Immature natural killer cell (primary cell): Measurements from ENCODE around the gene PLXNA2. TPM values are rescaled to one million over a fixed set of nuclear protein-coding genes. Genes with fewer than 3 reads are reported as not detected.

ENCODE experiments used
- DNase-seq, 3 donors: peaks; one replicate each; pipeline ENCODE4 v3.0.0; 2022; ENCODE audit warnings: mixed read lengths in 1 of 3
- H3K27ac Mint-ChIP-seq, 6 donors: one replicate each; pipeline ENCODE4 v1.8.0; 2020; ENCODE audit warnings: mixed read lengths in 6 of 6, mild to moderate bottlenecking in 5 of 6, inconsistent platforms in 4 of 6, moderate library complexity in 3 of 6
- H3K27me3 Mint-ChIP-seq, 3 donors: one replicate each; pipeline ENCODE4 v1.8.0; 2020 to 2021; ENCODE audit warnings: low read depth in 3 of 3, mild to moderate bottlenecking in 3 of 3, mixed read lengths in 3 of 3, moderate library complexity in 3 of 3, inconsistent platforms in 1 of 3
- H3K36me3 Mint-ChIP-seq, 3 donors: one replicate each; pipeline ENCODE4 v1.8.0; 2020; ENCODE audit warnings: mixed read lengths in 3 of 3, inconsistent platforms in 2 of 3, mild to moderate bottlenecking in 2 of 3
- H3K4me1 Mint-ChIP-seq, 2 donors: one replicate each; pipeline ENCODE4 v1.8.0; 2020; ENCODE audit warnings: inconsistent platforms in 2 of 2, mild to moderate bottlenecking in 2 of 2, mixed read lengths in 2 of 2, moderate library complexity in 1 of 2
- H3K4me3 Mint-ChIP-seq, 5 donors: one replicate each; pipeline ENCODE4 v1.8.0; 2020; ENCODE audit warnings: mild to moderate bottlenecking in 5 of 5, mixed read lengths in 5 of 5, inconsistent platforms in 3 of 5, moderate library complexity in 3 of 5
- H3K9me3 Mint-ChIP-seq, 6 donors: one replicate each; pipeline ENCODE4 v1.8.0; 2020; ENCODE audit warnings: mild to moderate bottlenecking in 6 of 6, mixed read lengths in 6 of 6, inconsistent platforms in 4 of 6, moderate library complexity in 3 of 6
- polyA plus RNA-seq, 3 donors: library from polyadenylated mRNA; unstranded; fragments of 300-500 nt; fragmentation: Illumina TruSeq; gene quantifications; one replicate each; pipeline ENCODE4 v1.2.3, GENCODE V29; 2021

Gene PLXNA2
- polyA plus RNA-seq, 3 donors from 2014 or later: 0.22 TPM; not detected in 2

DNA sequence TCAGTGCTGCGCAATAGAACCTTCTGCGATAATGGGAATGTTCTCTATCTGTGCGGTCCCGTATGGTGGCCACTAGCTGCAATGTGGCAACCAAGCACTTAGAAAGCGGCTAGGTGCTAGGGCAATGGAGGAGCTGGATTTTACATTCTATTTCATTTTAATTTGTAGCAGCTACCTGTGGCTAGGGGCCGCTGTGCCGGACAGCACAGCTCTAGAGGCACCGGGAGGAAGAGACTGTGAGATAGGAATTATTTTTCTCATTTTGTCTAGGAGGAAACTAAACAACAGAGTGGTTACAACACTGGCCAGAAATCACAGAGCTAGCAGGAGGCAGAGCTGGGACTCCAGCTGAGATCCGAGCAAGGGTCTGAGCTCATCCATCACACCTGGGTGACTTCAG, 202.7 kb downstream of the PLXNA2 start:
- Mint-ChIP-seq H3K36me3 (no peaks in the 10 kb centered on the region), H3K9me3 (no peaks in the 10 kb centered on the region), H3K4me1 (no peaks in the 10 kb centered on the region), H3K4me3 (no peak overlapping the region), H3K27me3 (peaks cover 0 to 4% (median 0%) of the 10 kb centered on the region in 3 donors), H3K27ac (no peak overlapping the region)
- no peak for DNase-seq

DNA sequence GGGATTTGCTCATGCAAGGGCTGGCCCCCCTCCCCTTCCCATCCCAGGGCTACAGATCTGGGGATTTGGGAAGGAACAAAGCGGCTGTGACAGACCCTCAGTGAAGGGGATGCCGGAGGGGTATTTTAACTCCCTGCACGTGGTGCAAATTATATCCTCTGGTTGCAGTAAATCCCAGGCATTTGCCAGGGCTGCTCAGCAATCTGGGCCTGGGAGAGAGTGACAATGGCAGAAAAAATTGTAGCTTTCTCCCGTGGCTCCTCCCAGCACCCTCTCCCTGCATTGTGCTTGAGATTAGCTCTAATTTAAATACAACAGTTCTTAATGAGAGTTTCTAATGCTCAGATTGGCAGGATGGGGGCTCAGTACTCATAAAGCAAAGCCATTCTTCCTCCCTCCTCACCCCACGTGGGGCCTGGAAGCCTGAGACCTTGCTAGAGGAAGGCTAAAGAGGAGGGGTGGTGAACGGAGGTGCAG, 203.3 kb downstream of the PLXNA2 start:
- Mint-ChIP-seq H3K27me3 (peaks cover 0 to 6% (median 0%) of the 10 kb centered on the region in 3 donors), H3K4me3 (no peak overlapping the region), H3K27ac (no peak overlapping the region), H3K9me3 (no peaks in the 10 kb centered on the region), H3K36me3 (no peaks in the 10 kb centered on the region), H3K4me1 (no peaks in the 10 kb centered on the region)
- DNase-seq: no peak

DNA sequence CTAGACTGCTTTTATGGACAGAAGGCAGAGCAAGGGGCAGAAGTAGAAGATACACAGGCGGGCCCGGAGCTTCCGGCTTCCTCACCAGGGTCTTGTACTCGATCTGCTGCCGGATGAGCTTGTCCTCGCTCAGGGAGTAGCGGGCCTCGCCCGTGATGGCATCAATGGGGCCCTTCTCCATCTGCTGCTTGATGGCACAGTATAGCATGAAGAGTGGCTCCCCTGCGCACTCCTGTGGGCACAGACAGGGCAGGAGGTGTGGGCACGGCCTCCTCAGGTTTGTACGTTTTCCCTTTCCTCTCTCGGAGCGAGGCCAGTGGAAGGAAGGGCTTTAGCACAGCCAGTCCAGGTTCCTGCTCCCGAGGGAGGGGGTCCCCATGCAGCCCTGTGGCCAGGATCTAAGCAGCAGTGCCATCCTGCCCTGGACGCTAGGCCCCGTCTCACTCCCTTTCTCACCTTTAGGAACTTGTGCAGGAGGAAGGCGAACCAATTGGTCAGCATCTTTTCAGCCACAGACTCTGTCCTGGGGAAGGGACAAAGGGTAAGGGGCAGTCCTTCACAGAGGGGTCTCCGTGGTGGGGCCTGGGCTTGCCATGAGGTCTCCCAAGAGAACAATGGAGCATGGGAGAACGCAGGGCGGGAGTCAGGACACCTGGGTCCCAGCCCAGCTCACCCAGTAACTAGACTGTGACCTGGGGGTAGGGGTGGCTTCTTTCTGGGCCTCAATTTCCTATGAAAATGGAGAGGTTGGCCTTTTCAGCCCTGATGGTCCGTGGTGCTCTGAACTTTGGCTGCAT, 204.4 kb downstream of the PLXNA2 start:
- DNase-seq: no peak
- H3K9me3 Mint-ChIP-seq: no peaks in the 10 kb centered on the region
- no peaks in the 10 kb centered on the region for H3K4me1 Mint-ChIP-seq
- H3K4me3 Mint-ChIP-seq: no peak overlapping the region
- no peaks in the 10 kb centered on the region for H3K36me3 Mint-ChIP-seq
- peaks cover 0 to 6% (median 3%) of the 10 kb centered on the region in 3 donors for H3K27me3 Mint-ChIP-seq
- no peak overlapping the region for H3K27ac Mint-ChIP-seq

DNA sequence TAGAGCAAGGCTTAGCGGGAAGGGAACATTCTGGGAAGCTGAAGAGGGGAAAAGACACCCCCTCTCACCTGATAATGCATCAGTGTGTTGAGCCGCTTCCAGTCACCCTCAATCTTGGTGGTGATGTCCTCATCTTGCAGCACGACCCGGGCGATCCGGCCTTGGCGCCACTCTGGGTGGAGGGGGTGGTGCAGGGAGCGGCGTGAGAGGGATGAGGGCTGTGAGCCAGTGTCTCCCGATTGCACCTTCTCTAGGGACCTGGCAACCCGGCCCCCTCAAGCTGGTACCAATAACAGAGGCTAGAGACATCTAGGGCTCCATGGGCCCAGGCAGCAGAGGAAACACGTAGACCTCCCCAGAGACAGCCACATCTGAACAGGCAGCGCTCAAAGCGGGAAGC, 205.9 kb downstream of the PLXNA2 start:
- no peak for DNase-seq
- no peak overlapping the region for H3K27ac Mint-ChIP-seq
- H3K4me1 Mint-ChIP-seq: no peaks in the 10 kb centered on the region
- peaks cover 0 to 4% (median 3%) of the 10 kb centered on the region in 3 donors for H3K27me3 Mint-ChIP-seq
- no peak overlapping the region for H3K4me3 Mint-ChIP-seq
- H3K36me3 Mint-ChIP-seq: no peaks in the 10 kb centered on the region
- no peaks in the 10 kb centered on the region for H3K9me3 Mint-ChIP-seq

DNA sequence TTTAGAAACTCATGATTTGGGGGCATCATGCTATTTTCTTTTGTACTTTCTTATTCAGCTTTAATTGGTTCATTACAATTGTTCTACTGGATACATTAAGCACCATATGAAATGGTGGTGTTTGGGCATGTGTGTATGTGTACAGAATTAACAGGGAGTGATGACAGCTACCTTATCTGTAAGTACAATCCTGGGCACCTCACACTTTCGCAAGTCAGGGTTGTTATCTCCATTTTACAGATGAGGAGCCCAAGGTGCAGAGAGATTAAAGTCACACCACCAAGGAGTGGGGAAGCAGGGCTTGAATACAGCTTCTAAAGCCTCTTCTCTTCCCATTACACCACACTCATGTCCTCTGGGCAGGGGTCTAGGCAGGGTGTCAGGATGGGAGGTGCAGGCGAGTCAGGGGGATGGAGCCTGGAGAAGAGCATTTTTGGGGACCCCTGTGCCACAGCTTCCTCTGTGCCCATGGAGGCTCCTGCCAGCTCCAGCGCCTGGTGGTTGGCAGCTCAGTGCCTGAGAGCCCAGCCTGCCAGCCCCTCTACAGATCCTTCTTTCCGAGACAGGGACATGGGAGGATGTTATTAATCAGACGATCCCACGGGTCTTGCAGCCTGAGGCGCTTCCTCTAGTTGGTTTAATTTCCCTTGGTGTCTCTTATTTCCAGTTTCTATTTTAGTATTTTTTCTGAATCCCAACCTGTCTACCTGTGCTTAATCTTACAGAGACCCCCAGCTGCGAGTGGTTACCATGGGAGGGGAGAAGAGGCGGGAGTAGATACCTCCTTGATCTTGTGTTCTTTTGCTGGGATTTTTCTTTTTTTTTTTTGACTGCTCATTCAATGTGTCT, 207.0 kb downstream of the PLXNA2 start:
- no peak for DNase-seq
- no peaks in the 10 kb centered on the region for H3K4me1 Mint-ChIP-seq
- H3K27ac Mint-ChIP-seq: no peak overlapping the region
- no peaks in the 10 kb centered on the region for H3K9me3 Mint-ChIP-seq
- peaks cover 0 to 4% (median 3%) of the 10 kb centered on the region in 3 donors for H3K27me3 Mint-ChIP-seq
- no peak overlapping the region for H3K4me3 Mint-ChIP-seq
- H3K36me3 Mint-ChIP-seq: no peaks in the 10 kb centered on the region

DNA sequence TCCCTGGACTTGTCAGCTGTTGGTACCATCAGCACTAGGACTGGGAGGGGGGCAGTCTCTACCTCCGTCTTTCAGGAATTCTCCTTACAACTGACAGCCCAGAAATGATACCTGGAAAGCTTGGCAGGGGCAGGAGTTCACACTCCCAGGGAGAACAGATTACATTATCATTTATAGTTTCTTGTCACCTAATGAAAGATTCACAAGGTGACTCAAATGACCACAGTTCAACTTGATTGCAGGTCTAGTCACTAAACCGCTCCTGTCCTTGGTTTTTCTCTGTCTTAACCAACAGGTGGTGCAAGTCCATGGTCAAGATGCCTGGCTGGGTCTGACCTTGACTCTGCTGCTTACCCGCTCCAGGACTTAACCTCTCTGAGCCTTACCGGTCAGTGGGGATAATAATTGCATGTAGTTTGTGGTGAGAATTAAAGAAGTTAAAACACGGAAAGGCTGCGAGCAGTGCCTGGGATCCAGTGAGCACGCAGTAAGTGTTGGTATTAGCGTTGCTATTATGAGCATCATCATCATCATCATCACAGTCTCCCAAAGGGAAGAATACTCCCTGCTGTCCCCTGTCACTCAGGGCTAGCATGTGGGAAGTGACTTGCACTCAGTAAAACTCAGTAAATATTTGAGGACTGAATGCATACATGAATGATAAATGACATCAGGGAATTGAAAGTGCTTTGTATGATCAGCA, 207.9 kb downstream of the PLXNA2 start:
- no peak for DNase-seq
- Mint-ChIP-seq H3K4me1 (no peaks in the 10 kb centered on the region), H3K27ac (no peak overlapping the region), H3K27me3 (peaks cover 2 to 7% (median 3%) of the 10 kb centered on the region in 3 donors), H3K4me3 (no peak overlapping the region), H3K36me3 (no peaks in the 10 kb centered on the region), H3K9me3 (no peaks in the 10 kb centered on the region)

DNA sequence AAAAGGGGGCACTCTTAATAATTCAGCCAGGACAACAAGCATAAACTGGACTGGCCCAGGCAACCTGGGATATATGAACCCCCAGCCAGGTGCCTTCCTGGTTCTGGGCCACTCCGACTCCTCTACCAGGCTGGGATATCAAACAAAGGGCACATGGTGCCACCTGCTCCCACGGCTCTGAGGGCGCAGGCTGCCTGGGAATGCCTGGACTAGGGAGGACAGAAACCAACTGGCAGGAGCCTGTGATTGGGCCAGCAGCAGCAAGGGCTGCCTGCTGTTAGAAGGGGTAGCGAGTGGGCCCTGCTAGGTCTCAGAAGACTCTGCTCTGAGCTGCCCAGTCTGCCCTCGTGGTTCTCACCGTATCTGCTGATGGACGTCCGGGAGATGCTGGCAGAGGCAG, 210.0 kb downstream of the PLXNA2 start:
- no peak for DNase-seq
- Mint-ChIP-seq H3K4me1 (no peaks in the 10 kb centered on the region), H3K27ac (no peak overlapping the region), H3K27me3 (peaks cover 3 to 11% (median 4%) of the 10 kb centered on the region in 3 donors), H3K9me3 (no peaks in the 10 kb centered on the region), H3K36me3 (no peaks in the 10 kb centered on the region), H3K4me3 (no peak overlapping the region)

DNA sequence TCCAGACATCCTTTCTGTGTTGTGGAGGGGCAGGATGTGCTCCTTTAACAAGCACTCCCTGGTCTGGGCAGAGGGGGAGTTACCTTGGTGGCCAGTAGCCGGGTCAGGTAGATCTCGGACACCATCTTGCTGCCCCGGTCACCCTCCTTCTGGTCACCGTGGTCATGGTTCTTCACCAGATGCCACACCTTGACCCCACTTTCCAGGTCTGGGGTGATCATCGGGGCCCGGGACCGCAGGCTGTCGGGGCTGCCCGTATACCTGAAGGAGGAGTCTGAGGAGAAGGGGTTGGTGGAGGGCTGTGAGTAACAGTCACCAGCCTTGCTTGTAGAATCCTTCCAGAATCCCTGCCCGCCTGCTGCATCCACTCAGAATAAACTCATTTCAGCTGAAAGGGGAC, 210.9 kb downstream of the PLXNA2 start:
- Mint-ChIP-seq H3K27me3 (peaks cover 4 to 11% (median 5%) of the 10 kb centered on the region in 3 donors), H3K27ac (no peak overlapping the region)

DNA sequence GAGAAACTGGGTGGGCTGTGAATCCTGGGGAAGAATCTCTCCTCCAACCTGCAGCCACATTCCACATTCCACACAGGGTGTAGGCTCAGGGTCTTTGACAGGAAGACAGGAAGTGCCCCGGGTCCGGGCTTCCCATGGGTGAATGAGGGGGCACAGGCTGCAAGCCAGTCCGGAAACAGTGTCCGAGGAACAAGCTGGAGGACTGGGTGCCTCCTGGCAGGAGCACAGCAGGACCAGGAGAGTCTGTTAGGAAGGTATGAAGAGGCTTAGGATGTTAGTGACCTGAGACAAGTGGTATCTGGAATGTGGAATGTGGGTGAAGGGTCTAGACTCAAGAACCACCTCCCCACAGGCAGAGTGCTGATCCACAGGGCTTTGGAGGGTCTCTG, 212.3 kb downstream of the PLXNA2 start:
- Mint-ChIP-seq H3K27me3 (peaks cover 4 to 11% (median 5%) of the 10 kb centered on the region in 3 donors), H3K4me1 (no peaks in the 10 kb centered on the region), H3K9me3 (no peaks in the 10 kb centered on the region), H3K4me3 (no peak overlapping the region), H3K36me3 (no peaks in the 10 kb centered on the region), H3K27ac (no peak overlapping the region)
- DNase-seq: no peak

More for the DNA sequence above, 210.9 kb downstream of the PLXNA2 start:
- Mint-ChIP-seq H3K36me3 (no peaks in the 10 kb centered on the region), H3K4me1 (no peaks in the 10 kb centered on the region), H3K9me3 (no peaks in the 10 kb centered on the region), H3K4me3 (no peak overlapping the region)
- no peak for DNase-seq

DNA sequence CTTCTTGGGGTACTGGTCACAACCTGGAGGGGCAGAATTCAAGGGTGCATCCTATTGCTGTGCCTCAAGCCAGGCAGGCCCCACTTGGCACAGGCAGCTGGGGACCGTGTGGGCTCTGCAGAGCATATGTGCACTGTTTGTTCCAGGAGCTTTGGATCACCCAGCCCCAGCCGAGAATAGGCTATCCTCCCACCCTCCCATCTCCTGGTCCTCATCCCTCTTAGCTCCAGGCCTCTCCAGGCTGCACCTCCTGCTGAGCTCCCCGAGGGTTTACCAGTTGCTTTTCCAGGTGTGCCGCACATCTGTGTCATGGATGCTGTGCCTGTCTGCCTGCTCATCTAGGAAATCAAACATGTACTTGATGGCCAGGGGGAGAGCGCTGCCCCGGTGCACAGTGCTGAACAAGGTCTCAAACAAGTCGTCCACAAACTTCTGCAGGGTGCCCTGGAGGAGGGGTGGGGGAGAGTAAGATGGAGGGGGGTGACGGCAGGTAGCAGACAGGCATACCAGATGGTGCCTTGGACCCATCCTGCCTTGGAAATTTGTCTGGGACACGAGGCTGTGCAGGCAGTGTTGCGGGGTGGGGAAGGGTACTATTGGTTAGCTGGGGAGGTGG, 212.8 kb downstream of the PLXNA2 start:
- Mint-ChIP-seq H3K4me1 (no peaks in the 10 kb centered on the region), H3K27me3 (peaks cover 4 to 9% (median 5%) of the 10 kb centered on the region in 3 donors), H3K4me3 (no peak overlapping the region), H3K27ac (no peak overlapping the region), H3K9me3 (no peaks in the 10 kb centered on the region), H3K36me3 (no peaks in the 10 kb centered on the region)
- DNase-seq: no peak

DNA sequence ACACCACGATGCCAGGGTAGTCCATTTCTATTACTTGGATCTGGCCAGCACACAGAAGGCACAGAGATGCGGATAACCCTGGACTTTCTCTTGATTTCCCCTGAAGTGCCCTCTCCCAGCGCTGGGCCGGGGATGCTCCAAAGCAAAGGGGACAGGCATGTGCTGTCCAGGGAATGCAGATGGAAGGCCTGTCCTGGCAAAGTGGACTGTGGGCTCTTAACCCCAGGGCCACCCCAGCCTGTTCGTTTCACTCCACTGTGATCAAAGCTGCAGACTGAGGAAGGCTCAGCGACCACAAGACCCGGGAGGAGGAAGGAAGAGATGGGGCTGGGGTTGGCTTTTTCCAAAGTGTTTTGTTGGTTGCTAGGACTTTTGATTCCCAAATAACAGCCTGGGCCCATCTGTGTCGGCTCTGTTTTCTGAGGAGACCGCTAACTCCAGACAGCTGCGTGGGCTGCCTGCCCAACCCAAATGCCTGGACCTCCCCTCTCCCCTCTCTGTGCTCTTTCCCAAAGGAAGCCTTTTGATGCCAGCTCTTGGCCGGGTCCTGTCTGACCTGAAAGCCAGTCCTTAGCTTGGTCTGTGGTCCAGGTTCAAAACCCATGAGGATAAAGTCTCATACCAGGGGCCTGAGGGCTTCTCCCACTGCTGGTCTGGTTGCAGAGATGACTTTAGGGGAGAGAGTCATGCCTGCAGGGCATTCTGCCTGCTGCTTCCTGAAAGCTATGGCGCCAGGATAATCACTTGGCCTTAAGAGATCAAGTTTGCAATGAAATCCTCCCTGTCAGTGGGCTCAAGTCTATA, 213.7 kb downstream of the PLXNA2 start:
- H3K27me3 Mint-ChIP-seq: peaks cover 4 to 7% (median 5%) of the 10 kb centered on the region in 3 donors
- no peaks in the 10 kb centered on the region for H3K4me1 Mint-ChIP-seq
- H3K4me3 Mint-ChIP-seq: no peak overlapping the region
- no peak overlapping the region for H3K27ac Mint-ChIP-seq
- H3K36me3 Mint-ChIP-seq: no peaks in the 10 kb centered on the region
- no peaks in the 10 kb centered on the region for H3K9me3 Mint-ChIP-seq
- DNase-seq: no peak

DNA sequence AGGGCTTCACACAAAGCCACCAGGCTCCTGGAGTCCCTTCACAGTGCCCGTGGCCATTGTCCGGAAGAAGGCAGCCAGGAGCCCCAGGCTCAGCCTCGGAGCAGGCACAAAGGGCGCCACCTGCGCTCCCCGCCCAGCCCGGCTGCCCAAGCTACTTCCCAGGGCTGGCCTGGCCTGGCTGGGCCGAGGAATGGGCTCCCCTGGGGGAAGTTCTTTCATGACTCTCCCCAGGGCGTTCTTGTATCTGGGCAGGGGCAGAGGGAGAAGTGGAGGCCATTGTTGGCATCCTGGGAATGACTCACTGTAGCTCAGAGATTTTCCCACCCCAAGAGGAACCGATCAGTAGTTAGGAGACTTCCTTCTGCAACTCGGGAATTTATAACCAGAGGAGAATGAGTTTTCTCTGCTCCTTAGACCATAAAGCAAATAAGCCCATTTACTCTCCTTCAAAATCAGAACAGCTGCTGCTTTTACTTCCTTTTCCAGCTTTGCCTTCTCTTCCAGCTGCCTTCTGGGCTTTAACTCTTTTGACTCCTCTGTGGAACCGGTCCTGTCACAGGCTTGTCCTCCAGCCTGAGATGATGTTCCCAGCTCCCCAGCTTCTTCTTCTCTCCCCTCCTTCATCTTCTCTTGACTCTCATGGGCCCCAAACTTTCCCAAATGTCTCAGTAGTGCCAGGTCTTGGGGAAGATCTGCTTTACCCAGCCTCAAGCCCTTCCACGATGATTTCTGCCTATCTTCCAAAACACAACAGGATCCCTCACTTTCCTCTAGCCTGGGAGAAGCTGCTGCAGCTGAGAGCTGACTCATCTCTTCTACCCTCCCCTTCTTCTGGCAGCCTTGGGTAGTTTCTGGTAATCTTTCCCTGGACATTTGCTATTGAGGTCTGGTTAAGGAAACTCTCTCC, 214.6 kb downstream of the PLXNA2 start:
- Mint-ChIP-seq H3K9me3 (no peaks in the 10 kb centered on the region), H3K4me1 (no peaks in the 10 kb centered on the region), H3K27ac (no peak overlapping the region), H3K4me3 (no peak overlapping the region), H3K27me3 (peaks cover 2 to 7% (median 4%) of the 10 kb centered on the region in 3 donors), H3K36me3 (no peaks in the 10 kb centered on the region)
- DNase-seq: no peak
